Endothelial cell of umbilical vein (primary cell): Measurements from ENCODE around the gene EPS8L1. TPM values are rescaled to one million over a fixed set of nuclear protein-coding genes. Genes with fewer than 3 reads are reported as not detected.

ENCODE experiments used
- BruUV-seq: library from RNA; stranded (reverse); fragments of 400-500 nt; replicated peaks from 2 replicates; lab custom pipeline; 2021; lab: Mats Ljungman, UMichigan
- CTCF ChIA-PET: fragments of 300-600, 350-600 bp; sonication (Branson Sonifier 250); formaldehyde crosslinking; loops from one replicate; lab custom pipeline; 2021; ENCODE audit warnings: antibody characterized with exemption, inconsistent platforms; lab: Charles Lee
- POLR2A ChIA-PET: fragments of 300-600, 350-600 bp; sonication (Branson Sonifier 250); formaldehyde crosslinking; loops from one replicate; lab custom pipeline; 2021; ENCODE audit warnings: antibody characterized with exemption, inconsistent platforms; lab: Charles Lee
- DNase-seq: peaks from one replicate; pipeline ENCODE4 v3.0.0-alpha.2; 2011; ENCODE audit warnings: low read depth, low spot score
- FAIRE-seq: peaks from 2 replicates; lab custom pipeline; 2011; peaks lifted over from hg19 to GRCh38; lab: Jason Lieb, UNC
- H2AFZ ChIP-seq: 2 replicates; pipeline ENCODE4 v1.6.0; 2012; ENCODE audit warnings: low read depth, low read length, control low read depth, inconsistent platforms
- H3K27ac ChIP-seq: 2 replicates; pipeline ENCODE4 v1.5.1; 2011; ENCODE audit warnings: low read depth, mild to moderate bottlenecking, control low read depth, low read length, moderate library complexity; ENCODE audit not compliant: insufficient read depth
- H3K27me3 ChIP-seq, 2 experiments: 2 replicates each; pipeline versions ENCODE4 v1.6.0 to v1.6.1; 2011; ENCODE audit warnings: low read length in 2 of 2, mixed read lengths in 1 of 2; ENCODE audit not compliant: control insufficient read depth in 2 of 2, insufficient read depth in 2 of 2
- H3K36me3 ChIP-seq, 2 experiments: 2 replicates in 1 of 2; 3 replicates in 1 of 2; pipeline ENCODE4 v1.5.1; 2011; ENCODE audit warnings: low read length in 2 of 2, mild to moderate bottlenecking in 1 of 2, moderate library complexity in 1 of 2; ENCODE audit not compliant: control insufficient read depth in 2 of 2, insufficient read depth in 2 of 2; ENCODE audit errors: extremely low read depth in 1 of 2
- H3K4me1 ChIP-seq: 3 replicates; pipeline ENCODE4 v1.5.1; 2011; ENCODE audit warnings: mild to moderate bottlenecking, low read length; ENCODE audit not compliant: control insufficient read depth, insufficient read depth; ENCODE audit errors: extremely low read depth
- H3K4me2 ChIP-seq: 2 replicates; pipeline ENCODE4 v1.6.1; 2011; ENCODE audit warnings: low read length, control low read depth, mixed read lengths; ENCODE audit not compliant: insufficient read depth
- H3K4me3 ChIP-seq, 3 experiments: fragments of 200-600 bp in 1 of 3; sonication (generic), shearing (Covaris generic) in 1 of 3; replicated peaks in 1 of 3; 2 replicates each; pipeline ENCODE4 v1.5.1; 2011 to 2016; ENCODE audit warnings: control low read depth in 3 of 3, low read length in 3 of 3, mild to moderate bottlenecking in 2 of 3, inconsistent platforms in 1 of 3, low read depth in 1 of 3, moderate library complexity in 1 of 3; ENCODE audit not compliant: insufficient read depth in 1 of 3
- H3K79me2 ChIP-seq: 2 replicates; pipeline ENCODE4 v1.6.0; 2012; ENCODE audit warnings: low read length, inconsistent platforms; ENCODE audit not compliant: control insufficient read depth, insufficient read depth
- H3K9ac ChIP-seq: replicated peaks from 2 replicates; pipeline ENCODE3; 2011; ENCODE audit warnings: low read length, control low read depth; ENCODE audit not compliant: insufficient read depth; ENCODE audit errors: extremely low read depth
- H3K9me1 ChIP-seq: replicated peaks from 3 replicates; pipeline ENCODE4 v1.6.0; 2011; ENCODE audit warnings: mild to moderate bottlenecking, low read length; ENCODE audit not compliant: control insufficient read depth, insufficient read depth; ENCODE audit errors: extremely low read depth
- H3K9me3 ChIP-seq: replicated peaks from 2 replicates; pipeline ENCODE4 v1.5.1; 2012; ENCODE audit warnings: low read length, inconsistent platforms; ENCODE audit not compliant: control insufficient read depth, insufficient read depth
- H4K20me1 ChIP-seq: replicated peaks from 2 replicates; pipeline ENCODE3; 2011; ENCODE audit warnings: mild to moderate bottlenecking, low read length; ENCODE audit not compliant: control insufficient read depth, insufficient read depth; ENCODE audit errors: extremely low read depth
- EZH2 ChIP-seq: IDR thresholded peaks from 2 replicates; pipeline ENCODE4 v1.6.1; 2012; ENCODE audit warnings: borderline replicate concordance, low read depth, mild to moderate bottlenecking, moderate library complexity, low read length, inconsistent platforms; ENCODE audit not compliant: severe bottlenecking
- FOS ChIP-seq: IDR thresholded peaks from 2 replicates; pipeline ENCODE4 v1.6.1; 2011; ENCODE audit warnings: mild to moderate bottlenecking, low read length, moderate library complexity, borderline replicate concordance; ENCODE audit not compliant: insufficient read depth
- GATA2 ChIP-seq: IDR thresholded peaks from 2 replicates; pipeline ENCODE4 v1.7.0; 2011; ENCODE audit warnings: low read depth, mild to moderate bottlenecking, moderate library complexity, mixed read lengths, low read length; ENCODE audit not compliant: insufficient read length, insufficient read depth
- JUN ChIP-seq: IDR thresholded peaks from 2 replicates; pipeline ENCODE4 v1.6.1; 2011; ENCODE audit warnings: borderline replicate concordance, low read depth; ENCODE audit not compliant: insufficient read length, insufficient read depth
- MAX ChIP-seq: IDR thresholded peaks from 2 replicates; pipeline ENCODE4 v1.6.1; 2011; ENCODE audit not compliant: insufficient read depth, insufficient read length
- MYC ChIP-seq: IDR thresholded peaks from one replicate; pipeline ENCODE4 v1.6.1; 2011; ENCODE audit warnings: mild to moderate bottlenecking, low read depth, low read length
- POLR2A ChIP-seq: IDR thresholded peaks from 2 replicates; pipeline ENCODE4 v1.6.1; 2012; ENCODE audit warnings: low read depth, mild to moderate bottlenecking, control low read depth, low read length
- POLR2AphosphoS5 ChIP-seq: IDR thresholded peaks from 2 replicates; pipeline ENCODE4 v1.6.1; 2012; ENCODE audit warnings: low read depth, mild to moderate bottlenecking, control low read depth, low read length, moderate library complexity; ENCODE audit not compliant: insufficient read depth
- dilution Hi-C: fragments of 300-500 bp; cut with MboI; formaldehyde crosslinking; loops from one replicate; pipeline ENCODE4 v1.15.0; 2019; ENCODE audit warnings: low sequenced_read_pairs; ENCODE audit not compliant: extremely low pct_ligation_motif_present
- intact Hi-C: fragments of 100-400 bp; cut with micrococcal nuclease; formaldehyde crosslinking; loops from one replicate; pipeline ENCODE4 v1.10.0; 2022
- polyA plus RNA-seq, 4 experiments: library from polyadenylated mRNA; depleted of rRNA in 3 of 4; stranded (reverse) in 3 of 4; unstranded in 1 of 4; fragments of >200 nt; gene quantifications; 2 replicates each; pipeline versions ENCODE4 v1.2.1 to v1.2.3, GENCODE V29; 2011 to 2012; ENCODE audit warnings: missing spikeins in 1 of 4
- total RNA-seq: library from RNA; stranded (reverse); gene quantifications from 2 replicates; pipeline ENCODE4 v1.2.3, GENCODE V29; 2021
- TF ChIP-seq, protein P1 (sequence below), 2 donors: IDR thresholded peaks; 1 replicate in 1 of 2; 2 replicates in 1 of 2; pipeline ENCODE4 v1.5.1; 2011; ENCODE audit warnings: low read length in 2 of 2, mild to moderate bottlenecking in 2 of 2, moderate library complexity in 2 of 2, control low read depth in 1 of 2, inconsistent platforms in 1 of 2, low read depth in 1 of 2; ENCODE audit not compliant: insufficient read depth in 1 of 2; ENCODE audit errors: extremely low read depth in 1 of 2

The EPS8L1 gene
- total and polyA plus RNA-seq, 2 donors (not counting 3 experiments of a cell fraction or from before 2014, with no cell fraction given): 15.9 to 28.9 TPM

DNA sequence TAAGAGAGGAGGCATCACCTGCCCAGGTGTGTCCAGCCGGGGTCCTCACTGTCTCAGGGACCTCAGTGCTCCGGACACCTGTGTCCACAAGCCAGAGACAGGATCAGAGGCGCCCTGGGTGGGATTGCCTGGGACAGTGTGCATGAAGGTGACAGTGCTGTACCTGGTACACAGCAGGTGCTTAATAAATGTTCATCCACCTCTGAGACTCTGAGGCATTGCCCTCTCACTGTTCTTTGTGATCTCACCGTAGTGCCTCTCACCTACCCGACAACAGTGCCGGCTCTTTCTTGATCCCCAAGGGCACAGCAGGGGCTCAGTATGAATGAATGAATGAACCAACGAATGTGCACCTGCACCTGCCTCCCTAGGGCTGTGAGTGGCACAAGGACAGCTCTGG lies 21.9 kb upstream of the EPS8L1 start:
- Histone ChIP-seq H3K4me1 (no peaks in the 10 kb centered on the region), H3K4me3 (no peak overlapping the region), H4K20me1 (no peaks in the 10 kb centered on the region), H3K36me3 (peaks cover 4 to 8% of the 10 kb centered on the region in 2 experiments), H3K9me3 (no peaks in the 10 kb centered on the region), H2AFZ (no peak overlapping the region), H3K9me1 (no peaks in the 10 kb centered on the region), H3K9ac (no peak overlapping the region), H3K79me2 (no peaks in the 10 kb centered on the region), H3K27me3 (no peaks in the 10 kb centered on the region), H3K4me2 (no peak overlapping the region), H3K27ac (no peak overlapping the region)
- dilution Hi-C loops: no loop called here
- intact Hi-C loops: no loop called here
- TF ChIP-seq JUN (no peak), FOS (no peak), MYC (no peak), POLR2AphosphoS5 (no peak), EZH2 (no peak), POLR2A (no peak), MAX (no peak), GATA2 (no peak)
- TF ChIP-seq, protein P1, sequence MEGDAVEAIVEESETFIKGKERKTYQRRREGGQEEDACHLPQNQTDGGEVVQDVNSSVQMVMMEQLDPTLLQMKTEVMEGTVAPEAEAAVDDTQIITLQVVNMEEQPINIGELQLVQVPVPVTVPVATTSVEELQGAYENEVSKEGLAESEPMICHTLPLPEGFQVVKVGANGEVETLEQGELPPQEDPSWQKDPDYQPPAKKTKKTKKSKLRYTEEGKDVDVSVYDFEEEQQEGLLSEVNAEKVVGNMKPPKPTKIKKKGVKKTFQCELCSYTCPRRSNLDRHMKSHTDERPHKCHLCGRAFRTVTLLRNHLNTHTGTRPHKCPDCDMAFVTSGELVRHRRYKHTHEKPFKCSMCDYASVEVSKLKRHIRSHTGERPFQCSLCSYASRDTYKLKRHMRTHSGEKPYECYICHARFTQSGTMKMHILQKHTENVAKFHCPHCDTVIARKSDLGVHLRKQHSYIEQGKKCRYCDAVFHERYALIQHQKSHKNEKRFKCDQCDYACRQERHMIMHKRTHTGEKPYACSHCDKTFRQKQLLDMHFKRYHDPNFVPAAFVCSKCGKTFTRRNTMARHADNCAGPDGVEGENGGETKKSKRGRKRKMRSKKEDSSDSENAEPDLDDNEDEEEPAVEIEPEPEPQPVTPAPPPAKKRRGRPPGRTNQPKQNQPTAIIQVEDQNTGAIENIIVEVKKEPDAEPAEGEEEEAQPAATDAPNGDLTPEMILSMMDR (IDR thresholded peaks at IDR 0.05; ENCODE audit: extremely low read depth in 1 of 2, insufficient read depth in 1 of 2, low read depth in 1 of 2, low read length in 2 of 2): no peak
- POLR2A ChIA-PET: no interaction called here
- BruUV-seq: no TSS peak
- FAIRE-seq (no peak), DNase-seq (no peak)
- CTCF ChIA-PET: no interaction called here
